HepG2 (cell line): ENCODE data around the gene MBTPS1. TPM values are rescaled to one million over a fixed set of nuclear protein-coding genes. Genes with fewer than 3 reads are reported as not detected.

Experiments
- ATAC-seq: fragments of 200-7000 bp; cut with Tn5 transposase; 3 replicates; pipeline ENCODE4 v1.9.1; 2020; ENCODE audit warnings: mild to moderate bottlenecking, moderate library complexity
- BruUV-seq: library from RNA; stranded (reverse); fragments of 400-500 nt; replicated peaks from 2 replicates; lab custom pipeline; 2021; lab: Mats Ljungman, UMichigan
- CTCF ChIA-PET: fragments of 300-600 bp; formaldehyde crosslinking; extraction: SDS; loops from one replicate; lab custom pipeline; 2021; ENCODE audit warnings: low total read pairs, inconsistent platforms, low intra/inter-chr PET ratio; lab: Yijun Ruan, JAX
- POLR2A ChIA-PET: fragments of 350-600 bp; sonication (Branson Sonifier 250); formaldehyde crosslinking; loops from one replicate; lab custom pipeline; 2020; ENCODE audit warnings: antibody characterized with exemption, inconsistent platforms; lab: Yijun Ruan, JAX
- DNase-seq: peaks from one replicate; pipeline ENCODE4 v3.0.0-alpha.2; 2015; ENCODE audit warnings: low spot score
- FAIRE-seq: peaks from 3 replicates; lab custom pipeline; 2011; peaks lifted over from hg19 to GRCh38; lab: Jason Lieb, UNC
- H2AFZ ChIP-seq: one replicate; pipeline ENCODE4 v1.6.1; 2011; ENCODE audit warnings: low read length, inconsistent platforms
- H3K27ac ChIP-seq: fragments of 300-600 bp; 3 replicates; pipeline ENCODE4 v1.8.0; 2011; ENCODE audit warnings: mixed run types, mild to moderate bottlenecking, mixed read lengths, low read length, inconsistent platforms; ENCODE audit not compliant: insufficient read depth; ENCODE audit errors: extremely low read length
- H3K27me3 ChIP-seq, 2 experiments: fragments of 200-600 bp in 1 of 2; 2 replicates in 1 of 2; 3 replicates in 1 of 2; pipeline versions ENCODE4 v1.6.0 to v1.8.0; 2011; ENCODE audit warnings: low read length in 2 of 2, mild to moderate bottlenecking in 2 of 2, moderate library complexity in 2 of 2, inconsistent platforms in 1 of 2; ENCODE audit not compliant: insufficient read depth in 2 of 2, control insufficient read depth in 1 of 2
- H3K36me3 ChIP-seq, 2 experiments: fragments of 200-600 bp in 1 of 2; replicated peaks in 1 of 2; 2 replicates in 1 of 2; 3 replicates in 1 of 2; pipeline versions ENCODE4 v1.5.1 to v1.8.0; 2011; ENCODE audit warnings: low read length in 2 of 2, inconsistent platforms in 1 of 2; ENCODE audit not compliant: insufficient read depth in 2 of 2, control insufficient read depth in 1 of 2
- H3K4me1 ChIP-seq: 2 replicates; pipeline ENCODE4 v1.5.1; 2012; ENCODE audit warnings: low read length, inconsistent platforms; ENCODE audit not compliant: insufficient read depth
- H3K4me2 ChIP-seq: 2 replicates; pipeline ENCODE4 v1.6.0; 2011; ENCODE audit warnings: low read depth, low read length, inconsistent platforms
- H3K4me3 ChIP-seq, 3 experiments: fragments of 200-600 bp in 1 of 3; sonication (generic), shearing (Covaris generic) in 1 of 3; replicated peaks in 1 of 3; 2 replicates each; pipeline ENCODE4 v1.5.1; 2011 to 2016; ENCODE audit warnings: low read length in 3 of 3, inconsistent platforms in 2 of 3, low read depth in 2 of 3, mild to moderate bottlenecking in 2 of 3, control low read depth in 1 of 3, mixed read lengths in 1 of 3; ENCODE audit not compliant: insufficient read depth in 1 of 3
- H3K79me2 ChIP-seq: one replicate; pipeline ENCODE4 v1.6.1; 2011; ENCODE audit warnings: low read length, inconsistent platforms; ENCODE audit not compliant: insufficient read depth
- H3K9ac ChIP-seq: 2 replicates; pipeline ENCODE4 v1.6.0; 2011; ENCODE audit warnings: mild to moderate bottlenecking, low read depth, low read length, inconsistent platforms; ENCODE audit not compliant: insufficient read depth
- H3K9me3 ChIP-seq: 2 replicates; pipeline ENCODE4 v1.5.1; 2012; ENCODE audit warnings: mild to moderate bottlenecking, low read length
- H4K20me1 ChIP-seq: 2 replicates; pipeline ENCODE4 v1.6.0; 2011; ENCODE audit warnings: inconsistent platforms, mild to moderate bottlenecking, low read length, moderate library complexity; ENCODE audit not compliant: insufficient read depth
- ATF5 ChIP-seq: sonication (generic); formaldehyde crosslinking; IDR thresholded peaks from 2 replicates; pipeline ENCODE4 v1.4.0; 2020; ENCODE audit warnings: mild to moderate bottlenecking, low read depth, missing genetic modification reagents
- CENPBD1 ChIP-seq: sonication (generic); formaldehyde crosslinking; IDR thresholded peaks from 2 replicates; pipeline ENCODE4 v1.8.0; 2022; ENCODE audit warnings: missing genetic modification reagents, low read depth, mild to moderate bottlenecking, borderline replicate concordance
- GMEB1 ChIP-seq: sonication (generic); formaldehyde crosslinking; IDR thresholded peaks from 2 replicates; pipeline ENCODE4 v1.5.1; 2020; ENCODE audit warnings: missing genetic modification reagents, mild to moderate bottlenecking, borderline replicate concordance
- PAWR ChIP-seq: sonication (generic); formaldehyde crosslinking; IDR thresholded peaks from 2 replicates; pipeline ENCODE4 v1.4.0; 2020; ENCODE audit warnings: missing genetic modification reagents, mild to moderate bottlenecking, borderline replicate concordance
- RBFOX2 ChIP-seq: fragments of 200-400 bp; formaldehyde crosslinking; IDR thresholded peaks from 2 replicates; pipeline ENCODE4 v1.6.1; 2017; ENCODE audit warnings: low read depth, mild to moderate bottlenecking, low read length
- ZBTB14 ChIP-seq: sonication (generic); formaldehyde crosslinking; IDR thresholded peaks from 2 replicates; pipeline ENCODE4 v1.4.0; 2020; ENCODE audit warnings: missing genetic modification reagents
- ZBTB21 ChIP-seq: sonication (generic); formaldehyde crosslinking; IDR thresholded peaks from 2 replicates; pipeline ENCODE4 v1.4.0; 2020; ENCODE audit warnings: missing genetic modification reagents
- ZNF121 ChIP-seq: sonication (generic); formaldehyde crosslinking; IDR thresholded peaks from 2 replicates; pipeline ENCODE4 v1.5.0; 2020; ENCODE audit warnings: mild to moderate bottlenecking, missing genetic modification reagents
- ZNF142 ChIP-seq: sonication (generic); formaldehyde crosslinking; IDR thresholded peaks from 2 replicates; pipeline ENCODE4 v1.4.0; 2020; ENCODE audit warnings: missing genetic modification reagents
- ZNF225 ChIP-seq: sonication (generic); formaldehyde crosslinking; IDR thresholded peaks from 2 replicates; pipeline ENCODE4 v1.4.0; 2020; ENCODE audit warnings: mild to moderate bottlenecking, missing genetic modification reagents
- ZNF24 ChIP-seq: fragments of 450-650 bp; IDR thresholded peaks from 2 replicates; pipeline ENCODE4 v1.6.1; 2017; ENCODE audit warnings: antibody characterized with exemption, mild to moderate bottlenecking
- ZNF44 ChIP-seq: sonication (generic); formaldehyde crosslinking; IDR thresholded peaks from 2 replicates; pipeline ENCODE4 v1.5.1; 2020; ENCODE audit warnings: mild to moderate bottlenecking, missing genetic modification reagents
- ZNF570 ChIP-seq: sonication (generic); formaldehyde crosslinking; IDR thresholded peaks from 2 replicates; pipeline ENCODE4 v1.4.0; 2020; ENCODE audit warnings: mild to moderate bottlenecking, missing genetic modification reagents, borderline replicate concordance
- ZNF720 ChIP-seq: sonication (generic); formaldehyde crosslinking; IDR thresholded peaks from 2 replicates; pipeline ENCODE4 v1.4.0; 2020; ENCODE audit warnings: missing genetic modification reagents
- ZSCAN25 ChIP-seq: sonication (generic); formaldehyde crosslinking; IDR thresholded peaks from 2 replicates; pipeline ENCODE4 v1.8.0; 2022; ENCODE audit warnings: mild to moderate bottlenecking, missing genetic modification reagents
- WGBS: methylation state at CpG from one replicate; pipeline ENCODE4 v1.1.6; 2017; ENCODE audit warnings: low lambda C conversion rate; 5-methylcytosine and 5-hydroxymethylcytosine counted together
- in situ Hi-C: cut with HindIII; loops from 2 replicates; pipeline ENCODE4 v1.10.0; 2017; ENCODE audit warnings: low pct_unique_long_range_greater_than_20kb; ENCODE audit not compliant: extremely low pct_ligation_motif_present
- intact Hi-C: fragments of 100-400 bp; cut with micrococcal nuclease; formaldehyde crosslinking; loops from one replicate; pipeline ENCODE4 v1.10.0; 2022; ENCODE audit not compliant: unreplicated experiment
- polyA plus RNA-seq, 8 experiments: library from polyadenylated mRNA; depleted of rRNA in 3 of 8; stranded (reverse) in 7 of 8; unstranded in 1 of 8; fragments of >200 nt; fragmentation: Illumina TruSeq in 4 of 8; extraction: Trizol in 4 of 8; gene quantifications; 2 replicates each; pipeline versions ENCODE4 v1.2.1 to v1.2.3, GENCODE V29; 2011 to 2016; ENCODE audit warnings: low read depth in 4 of 8, missing spikeins in 1 of 8, mixed read lengths in 1 of 8; ENCODE audit not compliant: insufficient read depth in 1 of 8
- total RNA-seq, 5 experiments: library from RNA; depleted of rRNA; stranded (reverse); fragments of >200 nt; fragmentation: Illumina TruSeq; extraction: Trizol; gene quantifications; 2 replicates each; pipeline ENCODE4 v1.2.3, GENCODE V29; 2016; ENCODE audit warnings: low read depth in 1 of 5

MBTPS1 gene
- total and polyA plus RNA-seq, 2 of the 13 experiments (the other 11 are each of a cell fraction or from before 2014, with no cell fraction given): 56.7 to 91.3 TPM

- CTCF ChIA-PET: no interaction called here
- WGBS: 73% methylated on average over 11 of the region's 11 CpGs
- POLR2A ChIA-PET: no interaction called here
- H3K4me2 ChIP-seq: peak overlapping the region; percentile 14; the same call in 1 of the 2 replicates
- H2AFZ ChIP-seq: no peak overlapping the region
- FAIRE-seq: no peak
- no TSS peak for BruUV-seq
- no peak overlapping the region for H3K4me3 ChIP-seq
- intact Hi-C loops: no loop called here
- H3K4me1 ChIP-seq: peaks cover 61% of the 10 kb centered on the region
- H3K27me3 ChIP-seq: no peaks in the 10 kb centered on the region
- H3K36me3 ChIP-seq: no peaks in the 10 kb centered on the region
- no peak overlapping the region for H3K9ac ChIP-seq
- DNase-seq: no peak
- H3K79me2 ChIP-seq: no peaks in the 10 kb centered on the region
- peaks cover 23% of the 10 kb centered on the region for H3K9me3 ChIP-seq
- no peaks in the 10 kb centered on the region for H4K20me1 ChIP-seq
- TF ChIP-seq ATF5 (CRISPR knock-in tag) (no peak), ZNF720 (CRISPR knock-in tag) (no peak), ZNF24 (no peak), ZBTB21 (CRISPR knock-in tag) (no peak), RBFOX2 (no peak), CENPBD1 (CRISPR knock-in tag) (no peak), ZNF121 (CRISPR knock-in tag) (no peak), PAWR (CRISPR knock-in tag) (no peak), ZNF225 (CRISPR knock-in tag) (no peak), ZNF570 (CRISPR knock-in tag) (no peak), ZNF44 (no peak), ZSCAN25 (CRISPR knock-in tag) (peak; percentile 86), GMEB1 (CRISPR knock-in tag) (peak; percentile 18; the same call in 1 of the 2 replicates), ZNF142 (CRISPR knock-in tag) (no peak), ZBTB14 (CRISPR knock-in tag) (no peak)
- in situ Hi-C loops: no loop called here
- H3K27ac ChIP-seq: no peak overlapping the region
- ATAC-seq: 0 out of 3 replicates have a peak, but pooled peaks have one; percentile 8
These were observed 94.1 kb downstream of the MBTPS1 start for GRCh38 chr16:84022644-84023043.
